Mammary epithelial cell (primary cell): ENCODE measurements around the gene PTCHD1.

Experiments
- CTCF ChIP-seq, 2 donors: IDR thresholded peaks in 1 of 2; conservative IDR thresholded peaks in 1 of 2; 2 replicates each; pipeline ENCODE4 v1.5.1; 2011 to 2012; ENCODE audit warnings: inconsistent platforms in 2 of 2, low read length in 2 of 2, mild to moderate bottlenecking in 2 of 2, control low read depth in 1 of 2, low read depth in 1 of 2; ENCODE audit not compliant: insufficient read depth in 1 of 2; ENCODE audit errors: extremely low read depth in 1 of 2
- EZH2 ChIP-seq: IDR thresholded peaks from 2 replicates; pipeline ENCODE4 v1.6.1; 2012; ENCODE audit warnings: low read length, inconsistent platforms, borderline replicate concordance

- TF ChIP-seq EZH2 (no peak), CTCF (conservative IDR thresholded peaks at IDR 0.05 in 1 of 2, IDR thresholded peaks at IDR 0.05 in 1 of 2; ENCODE audit: extremely low read depth in 1 of 2, insufficient read depth in 1 of 2, low read depth in 1 of 2, low read length in 2 of 2) (no peak)
These were observed 99.8 kb downstream of the PTCHD1 start for GRCh38 chrX:23434356-23434884.
